ENCODE measurements around the gene ENO3.

- TF ChIP-seq CTCF (IDR thresholded peaks at IDR 0.05) (no peak), TCF7L2 (IDR thresholded peaks at IDR 0.05; ENCODE audit: low read depth, low read length) (no peak), SIN3A (IDR thresholded peaks at IDR 0.05; ENCODE audit: borderline replicate concordance, insufficient read depth, low read depth, low read length) (no peak), POLR2AphosphoS5 (IDR thresholded peaks at IDR 0.05; ENCODE audit: low read depth, low read length) (peak; percentile 2; the same call in 1 of the 2 replicates), REST (IDR thresholded peaks at IDR 0.05; ENCODE audit: insufficient read depth in 1 of 2, low read depth in 2 of 2, low read length in 1 of 2) (no peak)
Observed at GRCh38 chr17:4947010-4947410, 3.9 kb upstream of the ENO3 start.

Measured in Panc1 (cell line).